CD4-positive, CD25-positive, alpha-beta regulatory T cell (primary cell): Measurements from ENCODE around the gene SNCB. TPM values are rescaled to one million over a fixed set of nuclear protein-coding genes. Genes with fewer than 3 reads are reported as not detected.
A peak's percentile ranks its signal among the peaks of the same experiment; 100 is the strongest.

ENCODE experiments used
- ATAC-seq, 2 donors: fragments of 150-1000 bp; cut with Tn5 transposase; one replicate each; pipeline ENCODE4 v1.10.0; 2021; ENCODE audit warnings: low read depth in 2 of 2, moderate number of reproducible peaks in 2 of 2, moderate library complexity in 1 of 2
- DNase-seq, 3 donors: peaks; one replicate each; pipeline versions ENCODE4 v3.0.0 to v3.0.0-alpha.2; 2012 to 2022; ENCODE audit warnings: mixed read lengths in 1 of 3
- H3K27ac ChIP-seq: one replicate; pipeline ENCODE4 v1.7.0; 2013; ENCODE audit warnings: mild to moderate bottlenecking, low read length; ENCODE audit not compliant: insufficient read depth, poor library complexity, severe bottlenecking
- H3K27me3 ChIP-seq: one replicate; pipeline ENCODE4 v1.7.0; 2013; ENCODE audit warnings: low read length; ENCODE audit not compliant: control insufficient read depth, insufficient read depth
- H3K36me3 ChIP-seq: one replicate; pipeline ENCODE4 v1.7.0; 2013; ENCODE audit warnings: mild to moderate bottlenecking, low read length, moderate library complexity; ENCODE audit not compliant: control insufficient read depth, insufficient read depth
- H3K4me1 ChIP-seq: 2 replicates; pipeline ENCODE4 v1.7.0; 2013; ENCODE audit warnings: mild to moderate bottlenecking, low read length; ENCODE audit not compliant: insufficient read depth, control insufficient read depth, poor library complexity, severe bottlenecking
- H3K4me3 ChIP-seq: one replicate; pipeline ENCODE4 v1.7.0; 2013; ENCODE audit warnings: low read depth, mild to moderate bottlenecking, low read length, moderate library complexity
- H3K9me3 ChIP-seq, 2 experiments: 1 replicate in 1 of 2; 2 replicates in 1 of 2; pipeline ENCODE4 v1.7.0; 2013; ENCODE audit warnings: low read length in 2 of 2, mild to moderate bottlenecking in 1 of 2, moderate library complexity in 1 of 2; ENCODE audit not compliant: control insufficient read depth in 2 of 2
- H3K27ac Mint-ChIP-seq, 3 donors: one replicate each; pipeline ENCODE4 v1.8.0; 2020 to 2022; ENCODE audit warnings: mild to moderate bottlenecking in 3 of 3, mixed read lengths in 3 of 3, moderate library complexity in 2 of 3
- H3K27me3 Mint-ChIP-seq: one replicate; pipeline ENCODE4 v1.8.0; 2022; ENCODE audit warnings: mild to moderate bottlenecking, mixed read lengths
- H3K36me3 Mint-ChIP-seq: one replicate; pipeline ENCODE4 v1.8.0; 2020; ENCODE audit warnings: mixed read lengths
- H3K4me1 Mint-ChIP-seq, 4 donors: one replicate each; pipeline ENCODE4 v1.8.0; 2020 to 2022; ENCODE audit warnings: mixed read lengths in 4 of 4, mild to moderate bottlenecking in 1 of 4
- H3K4me3 Mint-ChIP-seq, 4 donors: one replicate each; pipeline ENCODE4 v1.8.0; 2020 to 2022; ENCODE audit warnings: mild to moderate bottlenecking in 4 of 4, mixed read lengths in 4 of 4, moderate library complexity in 3 of 4
- H3K9me3 Mint-ChIP-seq, 7 donors: one replicate each; pipeline ENCODE4 v1.8.0; 2020 to 2022; ENCODE audit warnings: mixed read lengths in 7 of 7, mild to moderate bottlenecking in 3 of 7, moderate library complexity in 2 of 7
- polyA plus RNA-seq, 4 donors: library from polyadenylated mRNA; unstranded; fragments of 300-500 nt; fragmentation: Illumina TruSeq; gene quantifications; one replicate each; pipeline ENCODE4 v1.2.3, GENCODE V29; 2021
- total RNA-seq: library from RNA; stranded (reverse); gene quantifications from one replicate; pipeline ENCODE4 v1.2.3, GENCODE V29; 2022

Gene SNCB
- total and polyA plus RNA-seq, 5 donors from 2014 or later = not detected

DNA sequence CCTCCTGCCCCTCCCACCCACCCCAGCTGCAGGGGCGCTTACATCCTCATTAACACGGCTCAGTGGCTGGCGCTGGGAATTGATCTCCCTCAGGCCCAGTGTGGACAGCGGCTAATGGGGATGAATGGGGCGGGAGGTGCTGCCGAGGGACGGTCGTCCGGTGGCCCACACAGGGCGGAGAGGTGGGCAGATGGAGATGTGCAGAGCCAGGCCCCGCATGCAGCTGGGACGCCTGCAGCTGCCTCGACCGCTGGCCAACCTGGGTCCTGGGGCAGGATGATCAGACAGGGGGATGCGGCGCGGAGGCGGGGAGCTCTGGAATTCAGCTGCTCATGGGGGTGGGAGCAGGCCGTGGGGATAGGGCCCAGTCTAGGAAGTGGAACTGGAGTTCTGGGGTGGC, 34.6 kb upstream of the SNCB start:
- H3K27me3 Mint-ChIP-seq = peaks cover 24% of the 10 kb centered on the region
- Histone ChIP-seq H3K27me3 (peaks cover 3% of the 10 kb centered on the region), H3K4me1 (peaks cover 9% of the 10 kb centered on the region), H3K36me3 (no peaks in the 10 kb centered on the region), H3K9me3 (no peaks in the 10 kb centered on the region), H3K27ac (no peak overlapping the region), H3K4me3 (no peak overlapping the region)
- H3K36me3 Mint-ChIP-seq = no peaks in the 10 kb centered on the region
- H3K4me1 Mint-ChIP-seq = peaks cover 0 to 14% (median 10%) of the 10 kb centered on the region in 4 donors
- no peak overlapping the region for H3K4me3 Mint-ChIP-seq
- H3K27ac Mint-ChIP-seq = no peak overlapping the region
- ATAC-seq (no peak), DNase-seq (no peak)
- no peaks in the 10 kb centered on the region for H3K9me3 Mint-ChIP-seq

DNA sequence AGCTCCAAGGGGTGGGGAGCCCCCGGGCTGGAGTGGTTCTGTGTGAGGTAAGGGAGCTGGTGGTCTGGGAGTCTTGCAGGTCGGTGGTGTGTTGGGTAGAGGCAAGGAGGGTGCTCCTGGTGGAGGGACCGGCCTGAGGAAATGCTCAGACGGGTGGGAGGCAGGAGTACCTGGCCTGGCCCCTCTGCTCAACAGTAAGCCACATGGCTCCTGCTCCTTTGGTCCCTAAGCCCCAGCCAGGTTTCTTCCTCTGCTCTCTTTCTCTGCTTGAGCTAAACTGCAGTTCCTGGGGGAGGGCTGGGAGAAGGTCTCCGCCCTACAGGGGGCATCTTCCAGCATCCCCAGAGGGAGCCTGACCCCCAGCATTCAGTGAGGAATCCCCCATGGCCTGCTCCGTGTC, 34.1 kb upstream of the SNCB start:
- Mint-ChIP-seq H3K9me3 (no peaks in the 10 kb centered on the region), H3K27ac (no peak overlapping the region), H3K4me3 (no peak overlapping the region), H3K36me3 (no peaks in the 10 kb centered on the region), H3K4me1 (peaks cover 0 to 16% (median 11%) of the 10 kb centered on the region in 4 donors), H3K27me3 (peaks cover 21% of the 10 kb centered on the region)
- no peak for DNase-seq
- no peak overlapping the region for H3K27ac ChIP-seq
- H3K36me3 ChIP-seq = no peaks in the 10 kb centered on the region
- H3K27me3 ChIP-seq = peaks cover 3% of the 10 kb centered on the region
- no peaks in the 10 kb centered on the region for H3K9me3 ChIP-seq
- peaks cover 9% of the 10 kb centered on the region for H3K4me1 ChIP-seq
- ATAC-seq = no peak
- H3K4me3 ChIP-seq = no peak overlapping the region

DNA sequence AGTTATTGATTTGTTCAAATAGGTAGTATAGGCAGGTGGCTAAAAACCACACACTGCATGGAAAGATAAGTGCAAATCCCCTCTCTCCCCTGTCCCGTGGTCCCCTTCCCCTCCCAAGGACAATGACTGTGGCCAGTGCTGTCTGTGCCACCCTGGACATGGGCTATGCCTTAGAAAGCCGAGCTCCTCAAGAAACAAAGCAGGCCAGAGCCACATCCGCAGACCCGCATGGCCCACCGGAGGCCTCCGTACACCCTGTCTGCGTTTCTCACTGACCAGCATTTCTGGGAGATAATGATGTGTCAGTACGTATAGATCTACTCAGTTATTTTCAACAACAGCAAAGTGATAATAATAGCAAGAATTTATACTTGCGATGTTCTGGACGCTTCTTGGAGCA, 33.2 kb upstream of the SNCB start:
- Histone ChIP-seq H3K4me3 (no peak overlapping the region), H3K4me1 (peaks cover 18% of the 10 kb centered on the region), H3K9me3 (no peaks in the 10 kb centered on the region), H3K27ac (no peak overlapping the region), H3K27me3 (peaks cover 3% of the 10 kb centered on the region), H3K36me3 (no peaks in the 10 kb centered on the region)
- no peaks in the 10 kb centered on the region for H3K36me3 Mint-ChIP-seq
- DNase-seq (no peak), ATAC-seq (no peak)
- H3K27ac Mint-ChIP-seq = no peak overlapping the region
- no peak overlapping the region for H3K4me3 Mint-ChIP-seq
- H3K9me3 Mint-ChIP-seq = no peaks in the 10 kb centered on the region
- peaks cover 15% of the 10 kb centered on the region for H3K27me3 Mint-ChIP-seq
- H3K4me1 Mint-ChIP-seq = peaks cover 8 to 25% (median 18%) of the 10 kb centered on the region in 4 donors

DNA sequence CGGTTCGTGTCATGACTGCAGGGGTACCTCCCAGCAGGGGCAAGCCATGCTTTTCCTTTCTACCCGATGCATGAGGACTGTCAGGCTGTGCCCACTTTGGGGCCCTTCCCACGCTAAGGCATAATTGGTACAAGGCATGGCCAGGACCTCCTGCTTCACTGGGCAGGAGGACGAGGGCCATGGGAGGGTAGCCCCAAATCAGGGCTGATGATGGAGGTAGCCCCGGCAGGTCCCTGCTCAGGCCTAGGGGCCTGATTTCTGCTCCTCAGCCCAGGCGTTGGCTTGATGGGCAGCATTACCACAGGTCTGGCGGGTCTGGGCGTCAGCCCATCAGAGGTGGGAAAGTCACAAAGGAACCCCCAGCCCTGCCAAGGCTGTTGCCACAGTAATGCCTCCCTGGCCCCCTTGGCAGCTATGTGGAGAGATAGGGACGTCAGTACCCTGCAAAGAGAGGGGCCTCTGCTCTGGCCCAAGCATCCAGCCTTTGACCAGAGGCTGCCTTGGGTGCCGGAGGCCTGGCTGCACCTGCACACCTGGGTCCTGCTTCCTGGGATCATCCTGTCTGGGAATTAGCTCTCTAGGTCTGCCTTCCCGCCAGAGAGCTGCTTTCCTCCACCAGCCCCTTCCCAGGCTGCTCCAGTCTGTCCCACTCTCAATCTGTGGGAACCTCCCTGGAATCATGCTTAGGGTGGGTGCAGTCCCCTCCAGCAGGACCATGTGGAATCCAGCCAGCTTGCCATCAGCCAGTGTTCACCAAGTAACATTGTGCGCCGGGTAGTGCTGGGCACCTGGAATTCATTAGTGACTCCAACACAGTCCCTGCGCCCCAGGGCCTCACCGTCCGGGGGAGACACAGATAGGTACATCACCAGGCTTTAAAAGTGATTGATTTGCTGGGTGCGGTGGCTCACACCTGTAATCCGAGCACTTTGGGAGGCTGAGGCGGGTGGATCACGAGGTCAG, 32.3 kb upstream of the SNCB start:
- H3K9me3 Mint-ChIP-seq = no peaks in the 10 kb centered on the region
- H3K27ac Mint-ChIP-seq = peak overlapping the region in 1 of 3 donors; percentile 48
- no peaks in the 10 kb centered on the region for H3K36me3 Mint-ChIP-seq
- no peak overlapping the region for H3K4me3 Mint-ChIP-seq
- DNase-seq (no peak), ATAC-seq (no peak)
- H3K27ac ChIP-seq = no peak overlapping the region
- peaks cover 25% of the 10 kb centered on the region for H3K4me1 ChIP-seq
- H3K4me1 Mint-ChIP-seq = peaks cover 8 to 34% (median 25%) of the 10 kb centered on the region in 4 donors
- no peaks in the 10 kb centered on the region for H3K9me3 ChIP-seq
- peaks cover 3% of the 10 kb centered on the region for H3K27me3 ChIP-seq
- H3K4me3 ChIP-seq = no peak overlapping the region
- H3K36me3 ChIP-seq = no peaks in the 10 kb centered on the region
- peaks cover 9% of the 10 kb centered on the region for H3K27me3 Mint-ChIP-seq

DNA sequence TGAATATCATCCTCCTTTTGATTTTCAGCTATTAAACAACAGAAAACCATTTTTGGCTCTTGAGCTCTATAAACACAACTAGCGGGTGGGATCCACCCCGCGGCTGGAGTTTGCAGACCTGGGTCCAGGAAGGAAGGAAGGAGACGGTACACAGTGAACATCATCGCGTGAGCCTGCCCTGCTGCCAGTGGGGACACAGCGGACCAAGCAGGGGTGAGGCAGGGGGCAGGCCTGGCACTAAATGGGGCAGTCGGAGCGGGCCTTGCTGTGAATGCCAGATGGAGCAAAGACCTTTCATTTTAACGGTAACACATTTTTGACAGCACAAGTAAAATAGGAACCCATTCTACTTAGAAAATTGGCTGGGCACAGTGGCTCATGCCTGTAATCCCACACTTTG, 31.3 kb upstream of the SNCB start:
- Mint-ChIP-seq H3K36me3 (no peaks in the 10 kb centered on the region), H3K27me3 (peaks cover 4% of the 10 kb centered on the region), H3K4me1 (peaks cover 8 to 35% (median 25%) of the 10 kb centered on the region in 4 donors), H3K4me3 (no peak overlapping the region), H3K27ac (no peak overlapping the region), H3K9me3 (no peaks in the 10 kb centered on the region)
- Histone ChIP-seq H3K4me1 (peaks cover 25% of the 10 kb centered on the region), H3K27ac (no peak overlapping the region), H3K4me3 (no peak overlapping the region), H3K9me3 (no peaks in the 10 kb centered on the region), H3K36me3 (peaks cover 3% of the 10 kb centered on the region), H3K27me3 (peaks cover 3% of the 10 kb centered on the region)
- DNase-seq = no peak
- no peak for ATAC-seq

GRCh38 chr5:176660860-176661641, 30.7 kb upstream of the SNCB start:
- DNase-seq (peak; percentile 64 to 79 (median 77)), ATAC-seq (peak; percentile 75)
- Histone ChIP-seq H3K27ac (no peak overlapping the region), H3K4me1 (peaks cover 25% of the 10 kb centered on the region), H3K4me3 (no peak overlapping the region), H3K27me3 (peaks cover 3% of the 10 kb centered on the region), H3K36me3 (peaks cover 3% of the 10 kb centered on the region), H3K9me3 (no peaks in the 10 kb centered on the region)
- H3K27me3 Mint-ChIP-seq = peaks cover 4% of the 10 kb centered on the region
- H3K9me3 Mint-ChIP-seq = no peaks in the 10 kb centered on the region
- H3K36me3 Mint-ChIP-seq = peaks cover 4% of the 10 kb centered on the region
- peak overlapping the region in 1 of 3 donors; percentile 11 for H3K27ac Mint-ChIP-seq
- peak overlapping the region in 1 of 4 donors; percentile 21 for H3K4me3 Mint-ChIP-seq
- peaks cover 8 to 37% (median 25%) of the 10 kb centered on the region in 4 donors for H3K4me1 Mint-ChIP-seq

DNA sequence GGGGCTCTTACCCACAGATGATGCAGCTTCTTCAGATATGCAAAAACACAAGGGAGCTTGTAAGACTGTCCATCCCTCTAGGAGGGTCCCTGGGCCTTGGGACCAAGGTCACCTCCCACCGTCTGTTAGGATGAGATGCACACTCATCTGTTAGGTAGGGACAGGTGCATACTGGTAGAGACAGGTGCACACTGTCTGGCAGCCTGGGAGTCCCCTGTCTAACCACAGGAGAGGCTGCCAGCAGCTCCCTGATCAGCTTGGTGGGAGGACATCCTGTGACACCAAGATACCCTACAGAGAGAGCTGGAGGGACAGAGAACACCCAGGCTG, 30.2 kb upstream of the SNCB start:
- H3K27ac Mint-ChIP-seq = peak overlapping the region in 1 of 3 donors; percentile 11
- no peaks in the 10 kb centered on the region for H3K9me3 ChIP-seq
- H3K27ac ChIP-seq = no peak overlapping the region
- H3K4me1 Mint-ChIP-seq = peaks cover 8 to 37% (median 25%) of the 10 kb centered on the region in 4 donors
- no peak overlapping the region for H3K4me3 ChIP-seq
- DNase-seq (peak in 1 of 3 donors; percentile 13), ATAC-seq (peak; percentile 11 to 35)
- H3K4me3 Mint-ChIP-seq = peak overlapping the region in 1 of 4 donors; percentile 38
- H3K27me3 Mint-ChIP-seq = peaks cover 4% of the 10 kb centered on the region
- no peaks in the 10 kb centered on the region for H3K9me3 Mint-ChIP-seq
- H3K4me1 ChIP-seq = peaks cover 25% of the 10 kb centered on the region
- H3K27me3 ChIP-seq = peaks cover 3% of the 10 kb centered on the region
- H3K36me3 Mint-ChIP-seq = peaks cover 5% of the 10 kb centered on the region
- H3K36me3 ChIP-seq = peaks cover 3% of the 10 kb centered on the region
